ENCODE measurements around the gene DLG2.
A peak's percentile ranks its signal among the peaks of the same experiment; 100 is the strongest.
"Not testable (repeated sequence)": the region's sequence is repeated elsewhere in the genome, so short reads cannot be mapped to it uniquely, and the experiment has no call there.

Gene DLG2

DNA sequence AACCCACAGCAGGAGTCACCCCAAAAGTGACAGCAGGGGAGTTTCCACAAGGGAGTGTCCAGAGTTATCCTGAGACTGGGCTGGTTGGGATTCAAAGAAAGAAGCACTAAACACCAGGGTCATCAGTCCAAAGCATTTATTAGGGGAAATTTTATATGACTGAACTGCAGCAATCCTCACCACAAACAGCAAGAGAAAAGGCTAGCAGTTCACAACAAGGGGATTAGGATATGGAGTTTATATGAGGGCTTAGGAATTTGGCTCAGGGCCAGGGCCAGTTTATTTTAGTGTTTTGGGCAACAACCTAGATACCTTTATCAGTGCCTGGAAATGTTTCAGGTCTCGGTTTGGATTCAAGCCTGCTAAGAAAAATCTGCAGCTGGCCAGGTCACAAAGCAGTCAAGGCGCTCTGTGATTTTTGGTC lies 16.1 kb upstream of the DLG2 start:
- DNase-seq (ENCODE audit: low read depth) = no peak

DNA sequence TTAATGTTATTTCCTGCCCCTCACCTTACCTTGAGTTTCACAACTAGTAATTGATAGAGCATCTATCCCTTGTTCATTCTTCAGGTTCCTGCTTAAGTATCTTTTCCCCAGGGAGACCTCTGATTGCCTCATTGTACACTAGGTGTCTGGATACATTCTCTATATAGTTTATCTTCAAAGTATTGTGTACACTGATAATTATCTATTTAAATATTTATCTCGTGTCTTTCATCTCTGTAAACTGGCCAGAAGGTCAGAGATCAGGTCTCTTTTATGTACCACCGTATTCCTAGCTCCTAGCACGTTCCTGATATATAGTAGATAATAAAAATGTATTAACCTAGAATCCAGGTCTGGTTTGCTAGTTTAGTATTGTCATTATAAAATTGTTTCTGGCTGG lies 7.6 kb upstream of the DLG2 start:
- DNase-seq (ENCODE audit: low read depth) = no peak

DNA sequence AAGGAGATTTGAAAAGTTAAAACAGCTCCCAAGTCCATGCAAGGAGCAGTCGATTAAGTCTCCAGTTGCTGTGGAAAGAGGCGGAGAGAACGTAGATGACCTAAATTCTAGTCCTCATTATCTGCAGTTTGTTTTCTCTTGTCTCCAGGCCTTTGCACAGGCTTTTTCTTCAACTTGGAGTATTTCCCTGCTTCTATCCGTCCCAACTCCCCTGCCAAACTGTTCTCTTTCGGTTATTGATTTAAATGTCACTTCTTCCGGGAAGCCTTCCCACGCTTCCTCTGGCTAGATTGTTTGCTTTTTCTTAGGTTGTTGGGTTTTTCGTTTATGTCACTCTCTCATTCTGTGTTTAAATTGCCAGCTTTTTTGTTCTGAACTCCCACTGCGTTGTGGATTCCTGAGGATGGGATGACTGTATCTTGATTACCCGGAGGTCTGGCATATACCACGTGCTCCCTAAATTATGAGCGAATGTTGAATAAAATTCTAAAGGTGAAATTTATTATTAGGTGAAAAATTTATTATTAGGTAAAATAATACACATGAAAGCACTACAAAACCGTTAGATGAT lies 1.7 kb upstream of the DLG2 start:
- no peak for DNase-seq (ENCODE audit: low read depth)

DNA sequence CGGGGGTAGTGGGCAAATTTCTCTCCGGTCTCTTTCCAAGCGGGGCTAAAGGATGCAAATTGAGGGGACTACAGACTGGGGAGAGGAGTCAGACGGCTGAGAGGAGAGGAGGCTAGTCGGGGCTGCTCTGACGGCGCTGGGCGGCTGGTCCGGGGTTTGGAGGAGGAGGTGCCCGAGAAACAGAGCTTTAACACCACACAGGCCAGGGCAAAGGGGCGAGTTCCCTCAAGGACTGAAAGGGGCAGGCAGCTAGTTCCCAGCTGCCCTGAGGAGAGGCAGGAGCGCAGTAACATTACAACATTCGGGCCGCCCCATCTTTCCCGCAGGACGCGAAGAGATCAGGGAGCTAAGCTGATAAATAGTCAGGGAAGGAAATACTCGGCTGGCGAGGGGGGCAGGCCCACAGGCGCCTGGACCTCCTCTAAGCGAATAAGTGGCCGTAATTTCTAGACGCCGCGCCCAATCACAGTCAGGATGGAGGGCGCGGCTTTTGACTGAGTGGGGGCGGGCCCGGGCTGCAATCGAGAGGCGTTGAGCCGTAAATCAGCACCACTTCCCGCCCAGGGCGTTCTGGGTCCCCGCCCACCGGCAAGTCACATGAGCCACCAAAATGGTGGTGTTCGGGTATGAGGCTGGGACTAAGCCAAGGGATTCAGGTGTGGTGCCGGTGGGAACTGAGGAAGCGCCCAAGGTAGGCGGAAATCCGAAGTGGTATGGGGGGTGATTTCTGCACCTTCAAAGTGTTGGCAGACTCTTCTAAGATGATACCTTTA lies 1.0 kb upstream of the DLG2 start, which contains the start of gene TMEM126B:
Gene TMEM126B, plus strand, starts transcription at position 596 of the 773 bp plus-strand sequence. Its CDS starts 15 bp downstream, at position 611.
- peak; percentile 95 for DNase-seq (ENCODE audit: low read depth)

DNA sequence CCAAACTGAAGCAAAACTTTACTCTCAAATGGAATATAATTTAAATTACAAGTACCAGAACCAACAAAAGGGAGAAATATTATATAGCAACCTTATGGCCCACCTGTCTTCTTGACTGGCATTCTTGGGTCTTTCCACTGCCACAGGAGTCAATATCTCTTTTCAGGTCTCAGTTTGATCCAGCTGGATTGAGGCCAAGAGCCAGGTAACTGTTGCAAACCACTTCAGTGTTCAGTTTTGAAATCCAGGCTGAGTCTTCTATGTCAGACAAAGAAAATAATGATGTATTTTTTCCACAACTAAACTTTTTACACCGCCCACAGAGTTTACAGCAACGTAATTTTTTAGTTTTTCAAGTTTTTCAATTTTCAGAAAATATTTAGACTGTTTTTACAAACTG lies 648 bp downstream of the DLG2 start:
- no peak for DNase-seq (ENCODE audit: low read depth)

DNA sequence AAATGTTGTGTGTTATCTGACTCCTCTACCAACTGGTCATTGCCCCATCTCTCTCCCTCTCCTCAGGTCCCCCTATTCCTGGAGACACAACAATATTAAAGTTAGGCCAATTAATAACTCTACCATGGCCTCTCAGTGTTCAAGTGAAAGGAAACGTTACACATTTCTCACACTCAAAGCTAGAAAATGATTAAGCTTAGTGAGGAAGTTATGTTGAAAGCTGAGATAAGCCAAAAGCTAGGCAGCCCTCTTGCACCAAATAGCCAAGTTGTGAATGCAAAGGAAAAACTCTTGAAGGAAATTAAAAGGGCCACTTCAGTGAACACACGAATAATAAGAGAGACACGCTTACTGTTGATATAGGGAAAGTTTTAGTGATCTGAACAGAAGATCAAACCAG lies 6.9 kb downstream of the DLG2 start:
- DNase-seq (ENCODE audit: low read depth) = no peak

DNA sequence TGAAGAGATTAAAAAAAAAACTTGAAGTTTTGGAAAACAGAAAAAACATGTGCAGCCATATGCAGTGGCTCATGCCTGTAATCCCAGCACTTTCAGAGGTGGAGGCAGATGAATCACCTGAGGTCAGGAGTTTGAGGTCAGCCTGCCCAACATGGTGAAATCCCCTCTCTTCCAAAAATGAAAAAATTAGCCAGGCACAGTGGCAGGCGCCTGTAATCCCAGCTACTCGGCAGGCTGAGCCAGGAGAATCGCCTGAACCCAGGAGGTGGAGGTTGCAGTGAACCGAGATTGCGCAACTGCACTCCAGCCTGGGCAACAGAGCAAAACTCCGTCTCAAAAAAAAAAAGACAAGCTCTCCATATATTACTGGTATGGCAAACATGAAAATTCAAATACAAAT lies 7.6 kb downstream of the DLG2 start:
- DNase-seq (ENCODE audit: low read depth) = no peak

DNA sequence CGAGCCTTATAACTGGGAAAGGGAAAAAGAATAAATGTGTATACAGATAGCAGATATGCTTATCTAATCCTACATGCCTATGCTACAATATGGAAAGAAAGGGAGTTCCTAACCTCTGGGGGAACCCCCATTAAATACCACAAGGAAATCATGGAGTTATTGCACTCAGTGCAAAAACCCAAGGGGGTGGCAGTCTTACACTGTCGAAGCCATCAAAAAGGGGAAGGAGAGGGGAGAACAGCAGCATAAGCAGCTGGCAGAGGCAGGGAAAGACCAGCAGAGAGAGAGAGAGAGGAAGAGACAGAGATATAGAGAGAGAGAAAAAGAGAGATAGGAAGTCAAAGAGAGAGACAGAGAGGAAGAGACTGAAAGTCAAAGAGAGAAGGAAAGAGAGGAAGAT lies 15.5 kb downstream of the DLG2 start:
- not testable (repeated sequence) for DNase-seq (ENCODE audit: low read depth)

DNA sequence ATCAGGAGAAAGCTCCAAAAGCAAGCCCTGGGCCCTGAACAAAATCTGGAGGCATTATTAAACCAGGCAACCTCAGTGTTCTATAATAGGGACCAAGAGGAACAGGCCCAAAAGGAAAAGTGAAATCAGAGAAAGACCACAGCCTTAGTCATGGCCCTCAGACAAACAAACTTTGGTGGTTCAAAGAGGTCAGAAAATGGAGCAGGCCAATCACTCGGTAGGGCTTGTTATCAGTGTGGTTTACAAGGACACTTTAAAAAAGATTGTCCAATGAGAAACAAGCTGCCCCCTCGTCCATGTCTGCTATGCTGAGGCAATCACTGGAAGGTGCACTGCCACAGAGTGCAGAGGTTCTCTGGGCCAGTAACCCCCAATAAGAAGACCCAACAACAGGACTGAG lies 17.9 kb downstream of the DLG2 start:
- DNase-seq (ENCODE audit: low read depth) = not testable (repeated sequence)

DNA sequence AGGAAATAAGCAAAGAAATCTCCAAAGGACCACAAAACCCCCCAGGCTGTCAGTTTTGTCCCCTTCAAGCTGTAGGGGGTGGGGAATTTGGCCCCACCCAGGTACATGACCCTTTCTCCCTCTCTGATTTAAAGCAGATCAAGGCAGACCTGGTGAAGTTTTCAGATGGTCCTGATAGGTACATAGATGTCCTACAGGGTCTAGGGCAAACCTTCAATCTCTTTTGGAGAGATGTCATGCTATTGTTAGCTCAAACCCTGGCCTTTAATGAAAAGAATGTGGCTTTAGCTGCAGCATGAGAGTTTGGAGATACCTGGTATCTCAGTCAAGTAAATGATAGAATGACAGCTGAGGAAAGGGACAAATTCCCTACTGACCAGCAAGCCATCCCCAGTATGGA lies 18.5 kb downstream of the DLG2 start:
- not testable (repeated sequence) for DNase-seq (ENCODE audit: low read depth)

DNA sequence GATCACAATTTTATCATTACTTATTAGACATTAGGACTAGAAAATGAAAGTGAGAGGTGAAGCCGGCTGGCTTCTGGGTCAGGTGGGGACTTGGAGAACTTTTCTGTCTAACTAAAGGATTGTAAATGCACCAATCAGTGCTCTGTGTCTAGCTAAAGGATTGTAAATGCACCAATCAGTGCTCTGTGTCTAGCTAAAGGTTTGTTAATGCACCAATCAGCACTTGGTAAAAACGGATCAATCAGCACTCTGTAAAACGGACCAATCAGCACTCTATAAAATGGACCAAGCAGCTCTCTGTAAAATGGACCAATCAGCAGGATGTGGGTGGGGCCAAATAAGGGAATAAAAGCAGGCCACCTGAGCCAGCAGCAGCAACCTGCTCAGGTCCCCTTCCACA lies 20.9 kb downstream of the DLG2 start:
- not testable (repeated sequence) for DNase-seq (ENCODE audit: low read depth)

DNA sequence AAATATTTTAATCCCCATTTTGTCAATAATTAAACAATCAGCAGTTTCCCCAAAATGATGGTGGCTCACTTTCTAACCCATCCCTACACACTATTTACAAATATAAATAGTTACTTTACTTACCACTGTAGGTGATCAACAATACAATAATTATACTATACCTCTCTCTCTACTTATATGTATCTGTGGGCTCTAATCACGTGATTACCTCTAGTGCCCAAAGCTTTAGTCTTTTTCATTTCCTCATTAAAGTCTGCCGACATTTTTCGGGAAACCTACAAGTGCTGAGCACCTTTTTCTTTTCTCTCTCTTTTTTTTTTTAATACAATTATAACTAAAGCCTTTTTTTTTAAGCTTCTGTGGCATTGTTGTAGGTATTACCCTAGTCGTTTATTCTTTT lies 23.9 kb downstream of the DLG2 start:
- no peak for DNase-seq (ENCODE audit: low read depth)

DNA sequence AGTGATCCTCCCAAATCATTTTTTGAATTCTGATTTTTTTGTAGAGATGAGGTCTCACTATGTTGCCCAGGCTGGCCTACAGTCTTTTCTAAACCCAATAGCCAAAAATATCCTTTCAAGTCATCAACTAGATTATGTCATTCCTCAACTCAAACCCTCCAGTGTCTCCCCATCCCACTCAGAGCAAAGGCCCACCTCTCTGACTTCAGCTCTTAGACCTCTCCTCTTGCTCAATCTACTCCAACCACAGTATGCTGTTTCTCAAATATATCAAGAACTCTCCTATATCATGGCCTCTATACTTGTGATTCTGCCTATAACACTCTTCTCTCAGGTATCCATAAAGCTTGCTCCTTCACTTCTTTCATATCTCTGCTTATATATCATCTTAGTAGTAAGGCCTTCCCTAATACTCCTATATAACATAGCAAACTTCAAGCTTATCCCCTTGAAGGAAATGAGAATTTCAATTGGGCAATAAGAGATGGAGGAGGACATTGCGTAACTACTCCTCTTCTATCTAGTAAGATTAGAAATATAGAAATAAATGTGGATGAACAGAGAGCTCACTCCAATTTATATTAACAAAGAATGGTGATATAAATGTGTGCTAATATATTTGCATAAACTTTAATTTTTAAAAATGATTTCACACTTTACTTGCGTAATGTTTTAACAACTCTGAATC lies 24.5 kb downstream of the DLG2 start:
- DNase-seq (ENCODE audit: low read depth) = no peak

DNA sequence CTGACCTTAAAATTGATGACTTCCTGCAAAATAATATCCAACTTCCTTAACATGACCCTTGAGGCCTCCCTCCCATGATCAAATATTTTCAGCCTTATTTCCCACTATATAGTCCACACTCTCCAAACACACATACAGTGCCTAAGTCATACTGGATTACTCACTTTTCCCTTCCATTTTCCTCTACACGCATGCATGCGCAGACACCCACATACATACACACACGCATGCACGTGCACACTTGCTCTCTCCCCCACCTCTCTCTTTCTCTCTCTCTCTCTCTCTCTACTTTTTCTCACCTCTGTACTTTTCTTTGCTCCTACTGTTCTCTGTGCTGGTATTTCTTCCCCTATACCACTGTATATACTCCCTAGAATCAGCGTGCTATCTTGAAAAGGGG lies 28.1 kb downstream of the DLG2 start:
- DNase-seq (ENCODE audit: low read depth) = no peak

DNA sequence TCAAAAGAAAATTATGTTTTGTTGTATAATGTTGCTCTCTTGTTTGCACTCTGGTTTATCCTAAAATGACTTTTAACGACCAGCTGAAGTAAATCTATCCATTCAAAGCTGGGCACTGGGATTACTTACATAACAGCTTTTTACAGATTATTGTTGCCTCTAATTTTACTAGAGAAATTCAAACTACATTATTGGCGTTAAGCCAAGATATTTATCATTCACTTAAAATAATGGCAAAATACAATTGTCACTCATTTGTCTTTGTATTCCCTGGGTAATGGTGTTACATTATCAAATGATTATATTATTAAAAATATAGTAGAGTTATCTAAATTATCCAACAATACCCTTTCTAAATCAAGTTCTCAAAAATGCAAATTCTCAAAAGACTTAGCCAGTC lies 30.3 kb downstream of the DLG2 start:
- DNase-seq (ENCODE audit: low read depth) = no peak

DNA sequence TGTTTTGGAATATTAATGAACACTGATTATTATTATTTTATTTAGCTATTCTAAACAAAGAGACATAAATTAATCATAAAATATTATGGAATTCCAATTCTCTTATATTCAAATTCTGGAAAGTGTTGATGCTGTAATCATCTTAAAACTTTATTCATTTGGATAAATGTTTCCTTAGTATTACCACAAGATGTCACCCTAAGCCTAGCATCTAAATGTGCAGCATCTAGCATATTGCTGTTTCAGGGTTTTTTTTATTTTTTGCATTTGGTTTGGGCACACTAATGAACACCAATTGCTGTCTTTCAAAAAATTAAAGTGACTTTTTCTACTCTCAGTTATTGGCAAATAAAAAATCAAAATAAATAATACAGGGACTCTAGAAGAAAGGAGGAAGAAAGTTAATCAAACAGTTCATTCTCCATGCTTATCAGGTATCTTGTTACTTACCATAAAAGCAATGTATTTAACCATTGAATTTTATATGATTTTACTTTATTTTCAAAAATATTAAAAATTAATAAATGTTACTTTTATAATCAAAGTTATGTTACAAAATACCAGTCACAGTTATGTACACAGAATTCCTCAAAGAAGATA lies 31.8 kb downstream of the DLG2 start:
- DNase-seq (ENCODE audit: low read depth) = no peak

DNA sequence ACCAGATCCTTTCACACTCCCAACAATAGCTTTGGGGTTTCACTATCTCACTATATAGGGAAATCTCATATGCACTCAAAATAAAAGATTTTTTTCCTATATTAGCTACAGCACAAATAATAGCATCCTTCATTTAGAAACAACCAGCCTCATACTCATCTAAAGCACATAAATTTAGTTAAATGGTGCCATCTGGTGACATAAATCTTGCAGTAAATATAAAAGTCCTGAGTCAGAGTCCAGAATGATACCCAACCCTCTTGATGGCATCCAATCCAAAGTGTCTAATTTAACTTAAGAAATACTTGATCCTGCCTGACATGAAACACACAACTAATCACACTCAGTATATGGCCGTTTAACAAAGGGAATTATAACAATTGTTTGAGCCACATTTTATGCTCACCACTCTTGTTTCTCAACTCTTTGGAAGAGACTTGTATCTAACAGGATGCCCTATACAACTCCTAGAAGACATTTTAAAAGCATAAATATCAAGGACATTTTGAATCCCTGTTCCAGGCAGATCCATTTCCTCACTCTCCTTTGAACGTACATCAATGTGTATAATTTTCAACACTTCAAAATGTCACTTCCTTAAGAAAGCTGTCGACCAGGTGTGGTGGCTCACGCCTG lies 36.2 kb downstream of the DLG2 start:
- no peak for DNase-seq (ENCODE audit: low read depth)

DNA sequence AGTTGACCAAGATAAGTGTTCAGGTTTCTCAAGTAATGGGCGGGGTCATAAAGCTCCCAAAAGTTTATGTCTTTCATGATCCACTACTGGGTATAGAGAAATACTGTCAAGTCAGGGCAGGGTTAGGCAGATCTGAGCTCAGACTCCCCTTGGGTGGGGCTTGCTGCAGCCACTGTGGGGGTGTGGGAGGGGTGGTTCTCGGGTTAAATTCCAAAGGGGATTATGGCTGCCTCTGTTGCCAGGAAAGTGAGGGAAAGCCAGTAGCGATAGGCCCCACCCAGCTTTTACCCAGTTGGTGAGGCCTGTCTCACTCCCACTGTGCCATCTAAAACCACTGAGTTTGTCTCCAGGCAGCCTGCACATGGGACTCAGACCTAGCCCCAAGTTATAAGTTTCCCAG lies 37.8 kb downstream of the DLG2 start:
- DNase-seq (ENCODE audit: low read depth) = no peak

DNA sequence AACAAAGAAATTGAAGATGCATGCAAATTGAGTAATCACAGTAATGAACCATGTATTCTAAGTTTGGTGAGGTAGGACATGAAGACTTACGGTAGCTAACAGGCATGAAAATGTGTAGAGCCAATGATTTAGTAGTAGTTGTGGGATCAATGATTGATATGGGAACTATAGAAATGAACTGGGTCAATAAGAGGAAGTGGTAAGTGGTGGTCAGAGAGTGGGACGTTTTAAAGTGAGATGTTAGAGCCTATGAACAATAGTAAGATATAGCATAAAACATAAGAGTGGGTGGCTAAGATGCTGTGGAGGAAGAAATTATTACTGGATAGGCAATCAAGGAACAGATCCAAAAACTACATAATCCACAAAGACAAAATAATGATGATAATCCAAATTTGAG lies 45.0 kb downstream of the DLG2 start:
- no peak for DNase-seq (ENCODE audit: low read depth)

DNA sequence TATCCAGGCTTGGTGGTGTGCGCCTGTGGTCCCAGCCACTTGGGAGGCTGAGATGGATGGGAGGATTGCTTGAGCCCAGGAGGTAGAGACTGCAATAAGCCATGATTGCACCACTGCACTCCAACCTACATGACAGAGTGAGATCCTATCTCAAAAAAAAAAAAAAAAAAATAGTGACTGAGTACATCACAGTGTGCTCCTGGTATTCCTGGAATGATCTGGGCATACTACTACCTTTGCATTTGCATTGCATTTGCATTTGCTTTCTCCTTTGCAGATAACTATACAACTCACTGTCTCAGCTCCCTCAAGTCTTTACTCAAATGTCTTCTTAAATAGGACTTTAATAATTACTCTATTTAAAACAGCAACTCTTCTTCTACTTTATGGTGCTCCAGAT lies 51.8 kb downstream of the DLG2 start:
- DNase-seq (ENCODE audit: low read depth) = no peak

DNA sequence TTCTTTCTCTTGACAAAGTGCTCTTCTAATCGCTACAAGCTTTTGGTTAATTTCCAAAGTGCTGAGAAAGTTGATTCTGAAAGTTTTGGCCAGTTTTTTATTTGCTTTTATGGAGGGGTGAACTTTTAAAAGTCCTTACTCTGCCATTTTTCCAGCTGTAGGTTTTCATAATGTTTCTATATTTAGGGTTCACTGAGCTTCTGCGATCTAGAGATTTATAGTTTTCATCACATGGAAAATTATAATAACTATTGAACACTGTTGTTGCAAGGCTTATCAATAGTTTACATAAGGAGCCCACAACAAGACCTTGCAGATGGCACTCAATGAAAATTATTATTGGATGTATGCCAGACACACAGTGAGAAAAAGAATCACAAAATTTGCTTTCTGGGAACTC lies 55.1 kb downstream of the DLG2 start:
- DNase-seq (ENCODE audit: low read depth) = no peak

DNA sequence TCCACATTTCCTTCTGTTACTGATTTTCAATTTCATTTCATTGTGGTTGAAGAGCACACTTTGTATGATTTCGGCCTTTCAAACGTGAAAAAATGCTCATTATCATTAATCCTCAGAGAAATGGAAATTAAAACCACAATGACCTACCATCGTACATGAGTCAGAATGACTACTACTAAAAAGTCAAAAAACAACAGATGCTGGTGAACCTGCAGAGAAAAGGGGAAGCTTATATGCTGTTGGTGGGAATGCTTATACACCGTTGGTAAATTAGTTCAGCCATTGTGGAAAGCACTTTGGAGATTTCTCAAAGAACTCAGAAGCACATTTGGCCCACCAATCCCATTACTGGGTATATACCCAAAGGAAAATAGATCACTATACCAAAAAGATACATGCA lies 57.6 kb downstream of the DLG2 start:
- DNase-seq (ENCODE audit: low read depth) = no peak
